ENCODE data around the gene BRCA1. TPM values are rescaled to one million over a fixed set of nuclear protein-coding genes. Genes with fewer than 3 reads are reported as not detected.
A peak's percentile ranks its signal among the peaks of the same experiment; 100 is the strongest.

The BRCA1 gene
- total and polyA plus RNA-seq, 7 donors = 0.60 to 10.2 (median 5.6) TPM

- no peak for TF ChIP-seq EP300 (IDR thresholded peaks at IDR 0.05)
- TF ChIP-seq POLR2AphosphoS5 (IDR thresholded peaks at IDR 0.05) = no peak
- no peak for TF ChIP-seq CTCF (IDR thresholded peaks at IDR 0.05)
- no peak for TF ChIP-seq POLR2A (IDR thresholded peaks at IDR 0.05)
- Histone ChIP-seq H3K27me3 (no peaks in the 10 kb centered on the region), H3K9me3 (no peaks in the 10 kb centered on the region), H3K27ac (peak overlapping the region; percentile 43 to 67 (median 54)), H3K4me3 (no peak overlapping the region), H3K4me1 (peaks cover 0 to 39% (median 37%) of the 10 kb centered on the region in 4 donors), H3K36me3 (peaks cover 10 to 63% (median 34%) of the 10 kb centered on the region in 4 donors)
- intact Hi-C loops (cut with DNase I) = no loop called here
- 90 to 95% methylated on average over 7 of the region's 7 CpGs for WGBS, 2 donors
- no peak for DNase-seq
Measured at GRCh38 chr17:43016216-43016615, 108.9 kb downstream of the BRCA1 start.

GRCh38 chr17:43015579-43015978 lies 109.6 kb downstream of the BRCA1 start:
- TF ChIP-seq POLR2AphosphoS5 (IDR thresholded peaks at IDR 0.05) (peak in 2 of 4 donors; percentile 31), EP300 (IDR thresholded peaks at IDR 0.05) (no peak), CTCF (IDR thresholded peaks at IDR 0.05) (no peak)
- peaks cover 10 to 63% (median 34%) of the 10 kb centered on the region in 4 donors for H3K36me3 ChIP-seq
- DNase-seq = peak; percentile 80
- 80 to 82% methylated on average over 9 of the region's 9 CpGs for WGBS, 2 donors
- no peaks in the 10 kb centered on the region for H3K9me3 ChIP-seq
- no peaks in the 10 kb centered on the region for H3K27me3 ChIP-seq
- peaks cover 0 to 34% (median 32%) of the 10 kb centered on the region in 4 donors for H3K4me1 ChIP-seq
- H3K27ac ChIP-seq = peak overlapping the region; percentile 43 to 67 (median 54)
- intact Hi-C loops (cut with DNase I) = no loop called here
- H3K4me3 ChIP-seq = no peak overlapping the region

- 79 to 80% methylated on average over 8 of the region's 8 CpGs for WGBS, 2 donors
- H3K27ac ChIP-seq = peak overlapping the region; percentile 43 to 67 (median 54)
- peaks cover 10 to 63% (median 34%) of the 10 kb centered on the region in 4 donors for H3K36me3 ChIP-seq
- H3K4me1 ChIP-seq = peaks cover 0 to 32% (median 29%) of the 10 kb centered on the region in 4 donors
- no peak overlapping the region for H3K4me3 ChIP-seq
- intact Hi-C loops (cut with DNase I) = no loop called here
- H3K27me3 ChIP-seq = no peaks in the 10 kb centered on the region
- DNase-seq = peak; percentile 24
- TF ChIP-seq CTCF (IDR thresholded peaks at IDR 0.05) (no peak), EP300 (IDR thresholded peaks at IDR 0.05) (no peak), POLR2A (IDR thresholded peaks at IDR 0.05) (no peak), POLR2AphosphoS5 (IDR thresholded peaks at IDR 0.05) (no peak)
- H3K9me3 ChIP-seq = no peaks in the 10 kb centered on the region
Measured at GRCh38 chr17:43014649-43015542, 110.3 kb downstream of the BRCA1 start.

- intact Hi-C loops (cut with DNase I) = no loop called here
- Histone ChIP-seq H3K27ac (peak overlapping the region; percentile 33 to 67 (median 54)), H3K4me3 (no peak overlapping the region), H3K9me3 (no peaks in the 10 kb centered on the region), H3K36me3 (peaks cover 10 to 63% (median 34%) of the 10 kb centered on the region in 4 donors), H3K27me3 (no peaks in the 10 kb centered on the region), H3K4me1 (peaks cover 0 to 27% (median 21%) of the 10 kb centered on the region in 4 donors)
- peak; percentile 68 for DNase-seq
- TF ChIP-seq CTCF (IDR thresholded peaks at IDR 0.05) (no peak), POLR2AphosphoS5 (IDR thresholded peaks at IDR 0.05) (no peak), EP300 (IDR thresholded peaks at IDR 0.05) (no peak), POLR2A (IDR thresholded peaks at IDR 0.05) (no peak)
- WGBS, 2 donors = 85 to 92% methylated on average over 12 of the region's 12 CpGs
Measured at GRCh38 chr17:43014020-43014648, 111.0 kb downstream of the BRCA1 start.
